ENCODE results near the gene FRAS1.
"Not testable (repeated sequence)": the region's sequence is repeated elsewhere in the genome, so short reads cannot be mapped to it uniquely, and the experiment has no call there.

Gene FRAS1, protein sequence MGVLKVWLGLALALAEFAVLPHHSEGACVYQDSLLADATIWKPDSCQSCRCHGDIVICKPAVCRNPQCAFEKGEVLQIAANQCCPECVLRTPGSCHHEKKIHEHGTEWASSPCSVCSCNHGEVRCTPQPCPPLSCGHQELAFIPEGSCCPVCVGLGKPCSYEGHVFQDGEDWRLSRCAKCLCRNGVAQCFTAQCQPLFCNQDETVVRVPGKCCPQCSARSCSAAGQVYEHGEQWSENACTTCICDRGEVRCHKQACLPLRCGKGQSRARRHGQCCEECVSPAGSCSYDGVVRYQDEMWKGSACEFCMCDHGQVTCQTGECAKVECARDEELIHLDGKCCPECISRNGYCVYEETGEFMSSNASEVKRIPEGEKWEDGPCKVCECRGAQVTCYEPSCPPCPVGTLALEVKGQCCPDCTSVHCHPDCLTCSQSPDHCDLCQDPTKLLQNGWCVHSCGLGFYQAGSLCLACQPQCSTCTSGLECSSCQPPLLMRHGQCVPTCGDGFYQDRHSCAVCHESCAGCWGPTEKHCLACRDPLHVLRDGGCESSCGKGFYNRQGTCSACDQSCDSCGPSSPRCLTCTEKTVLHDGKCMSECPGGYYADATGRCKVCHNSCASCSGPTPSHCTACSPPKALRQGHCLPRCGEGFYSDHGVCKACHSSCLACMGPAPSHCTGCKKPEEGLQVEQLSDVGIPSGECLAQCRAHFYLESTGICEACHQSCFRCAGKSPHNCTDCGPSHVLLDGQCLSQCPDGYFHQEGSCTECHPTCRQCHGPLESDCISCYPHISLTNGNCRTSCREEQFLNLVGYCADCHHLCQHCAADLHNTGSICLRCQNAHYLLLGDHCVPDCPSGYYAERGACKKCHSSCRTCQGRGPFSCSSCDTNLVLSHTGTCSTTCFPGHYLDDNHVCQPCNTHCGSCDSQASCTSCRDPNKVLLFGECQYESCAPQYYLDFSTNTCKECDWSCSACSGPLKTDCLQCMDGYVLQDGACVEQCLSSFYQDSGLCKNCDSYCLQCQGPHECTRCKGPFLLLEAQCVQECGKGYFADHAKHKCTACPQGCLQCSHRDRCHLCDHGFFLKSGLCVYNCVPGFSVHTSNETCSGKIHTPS (N-terminal part only)

DNA sequence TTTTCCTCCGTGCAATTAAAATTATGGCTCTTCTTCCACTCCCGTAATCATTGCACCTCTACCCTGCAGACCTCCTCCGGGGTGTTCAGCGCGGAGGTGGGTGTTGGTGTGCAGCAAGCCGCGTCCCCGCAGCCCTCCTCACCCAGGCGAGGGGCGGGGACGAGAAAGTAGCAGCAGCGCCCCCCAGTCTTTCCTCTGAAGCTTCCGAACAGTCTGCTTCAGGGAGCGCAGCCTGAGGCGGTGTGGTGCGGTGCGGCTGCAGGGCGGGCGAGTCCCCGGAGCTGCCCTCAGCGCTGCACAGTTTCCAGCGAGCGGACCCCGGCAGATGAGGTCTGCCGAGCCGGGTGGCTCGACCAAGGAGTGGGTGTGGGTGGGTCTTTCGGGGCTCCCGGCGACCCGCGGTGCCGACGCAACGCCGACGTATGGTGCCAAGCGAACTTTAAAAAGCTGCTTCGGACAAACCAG lies at the start of gene FRAS1:
TSS of gene FRAS1 (plus strand) at position 189 of the 465 bp plus-strand sequence. CDS start 687 bp downstream, outside the sequence.
- DNase-seq: no peak

DNA sequence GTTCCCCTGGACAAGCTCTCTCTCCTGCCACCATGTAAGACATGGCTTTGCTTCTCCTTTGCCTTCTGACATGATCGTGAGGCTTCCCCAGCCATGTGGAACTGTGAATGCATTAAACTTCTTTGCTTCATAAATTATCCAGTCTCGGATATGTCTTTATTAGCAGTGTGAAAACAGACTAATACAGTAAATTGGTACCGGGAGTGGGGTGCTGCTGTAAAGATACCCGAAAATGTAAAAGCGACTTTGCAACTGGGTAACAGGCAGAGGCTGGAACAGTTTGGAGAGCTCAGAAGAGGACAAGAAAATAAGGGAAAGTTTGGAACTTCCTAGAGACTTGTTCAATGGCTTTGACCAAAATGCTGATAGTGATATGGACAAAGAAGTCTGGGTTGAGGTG lies 46.1 kb upstream of the FRAS1 start:
- DNase-seq: not testable (repeated sequence)

DNA sequence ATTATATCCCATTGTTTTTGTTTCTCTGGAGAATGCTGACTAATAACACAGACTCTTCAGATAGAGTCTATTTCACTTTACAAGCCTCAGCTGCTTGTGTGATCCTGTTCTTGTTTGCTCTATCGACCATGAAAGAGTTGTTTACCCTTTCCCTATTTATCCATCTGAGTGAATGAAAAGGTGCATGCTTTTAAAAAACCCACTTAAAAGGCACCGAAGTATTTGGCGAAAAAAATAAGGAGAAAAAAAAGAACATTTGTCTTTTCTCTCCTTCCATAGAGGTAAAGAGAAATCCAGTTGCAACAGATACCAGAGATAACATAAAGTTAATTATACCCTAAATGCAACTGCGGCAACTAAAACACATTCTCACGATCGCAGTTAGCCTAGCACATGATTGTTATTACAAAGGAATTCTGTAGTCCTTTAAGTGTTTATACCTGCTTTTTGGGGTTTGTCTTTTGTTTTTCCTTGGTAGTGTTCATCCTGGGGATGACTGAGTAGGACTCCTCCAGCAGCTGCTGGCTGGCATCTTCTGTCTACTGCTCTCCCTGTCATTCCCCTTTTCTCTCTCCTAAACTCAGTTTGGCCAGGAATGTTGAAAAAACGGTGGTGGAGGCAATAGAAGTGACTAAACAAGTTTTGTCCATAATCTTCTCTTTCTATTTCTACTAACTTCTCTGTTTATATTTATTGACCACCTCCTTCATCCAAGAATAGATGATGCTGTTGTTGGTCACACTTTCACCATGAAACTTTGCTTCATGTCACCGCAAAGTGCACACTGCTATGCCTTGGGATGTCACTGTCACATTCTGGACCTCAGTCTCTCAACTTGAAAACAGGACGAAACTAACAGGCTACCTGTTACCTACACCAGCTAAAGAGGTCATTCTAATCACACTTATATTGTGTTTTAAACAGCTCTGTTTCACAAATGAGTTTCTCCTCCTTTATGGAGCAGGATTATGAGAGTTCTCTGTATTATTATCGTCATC lies 41.9 kb upstream of the FRAS1 start:
- no peak for DNase-seq

DNA sequence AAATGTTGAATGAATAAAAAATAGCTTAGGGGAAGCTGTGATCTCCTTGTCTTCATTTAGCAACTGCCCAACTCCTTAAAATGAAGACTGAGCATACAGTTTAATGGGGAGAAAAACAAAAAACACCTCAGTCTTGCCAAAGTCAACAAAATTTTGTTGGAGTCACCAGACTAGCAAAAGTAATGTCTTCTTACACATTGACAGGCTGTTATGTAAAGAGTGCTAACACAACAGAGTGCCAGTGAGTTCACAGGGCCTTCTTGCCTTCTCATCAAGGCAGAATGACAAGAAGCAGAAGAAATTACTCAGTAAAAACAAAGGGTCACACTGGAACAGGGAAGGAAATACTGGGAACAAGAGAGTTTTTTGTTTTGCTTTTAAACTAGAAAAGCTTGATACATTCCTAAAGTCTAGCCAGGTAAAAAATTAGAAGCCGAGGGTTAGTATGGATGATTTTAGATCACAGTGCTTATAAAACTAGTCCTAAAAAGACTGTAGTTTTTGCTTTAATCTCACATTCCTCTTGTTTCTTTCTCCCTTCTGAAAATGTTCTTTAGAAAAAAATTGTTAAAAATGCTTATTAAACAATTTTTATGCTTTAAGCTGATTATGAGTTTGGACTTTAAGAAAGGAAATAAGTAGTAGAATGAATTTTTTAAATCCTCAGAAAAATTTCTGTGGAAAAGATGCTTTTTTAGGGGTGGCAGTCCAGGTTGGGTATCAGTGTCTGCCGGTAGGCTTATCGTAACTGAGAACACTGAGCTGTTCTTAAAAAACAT lies 38.7 kb upstream of the FRAS1 start:
- DNase-seq: no peak

DNA sequence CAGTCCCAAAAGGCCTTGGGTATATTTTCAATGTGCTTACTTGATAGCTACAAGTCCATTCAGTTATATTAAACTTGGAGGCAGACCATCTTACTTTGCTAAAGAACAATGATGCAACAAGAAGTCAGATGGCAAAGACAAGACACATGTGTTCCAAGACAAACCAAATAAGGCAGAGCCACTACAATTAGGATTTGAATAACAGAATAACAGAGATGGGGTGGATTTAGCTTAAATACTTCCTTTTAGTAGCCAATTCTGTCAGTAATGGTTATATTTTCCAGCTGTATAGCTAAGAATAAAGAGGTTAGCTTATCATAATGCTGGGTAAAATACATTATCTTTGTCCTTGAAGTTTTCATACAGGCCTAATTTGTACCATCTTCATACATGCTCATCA lies 37.7 kb upstream of the FRAS1 start:
- DNase-seq: no peak

DNA sequence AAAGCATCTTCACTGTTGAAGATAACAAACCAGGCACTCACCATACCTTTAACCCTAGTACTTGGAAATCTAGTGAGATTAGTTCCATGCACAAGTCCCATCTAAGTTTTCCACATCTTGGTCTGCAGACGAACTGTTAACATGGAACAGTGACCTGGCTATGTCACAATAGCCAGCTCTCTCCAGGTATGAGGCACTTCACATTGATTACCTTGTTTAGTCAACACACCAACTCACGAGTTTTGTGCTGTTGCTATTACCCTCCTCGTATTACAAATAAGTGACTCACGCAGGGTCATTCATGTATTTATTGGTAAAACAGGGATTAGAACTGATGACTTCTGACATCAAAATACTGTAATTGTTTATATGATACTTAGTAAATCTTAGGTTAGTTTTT lies 36.4 kb upstream of the FRAS1 start:
- DNase-seq: no peak

DNA sequence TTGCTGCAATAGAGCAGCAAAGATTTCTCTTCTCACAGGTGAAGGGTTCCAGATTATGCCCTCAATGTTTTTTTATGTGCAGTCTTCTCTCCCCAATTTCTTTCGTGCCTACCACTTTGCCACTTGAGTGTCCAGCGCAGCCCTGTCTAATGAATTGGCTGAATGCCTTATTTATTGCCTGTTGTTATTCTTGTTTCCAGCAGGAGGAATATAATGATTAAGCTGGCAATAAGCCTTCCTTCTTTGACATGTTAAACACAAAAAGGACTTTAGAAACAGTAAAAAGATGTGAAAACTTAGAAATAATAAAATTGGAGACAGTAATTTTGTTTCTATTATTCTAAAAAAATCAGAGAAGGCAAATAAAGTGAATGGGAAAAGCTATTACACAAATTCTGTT lies 34.6 kb upstream of the FRAS1 start:
- no peak for DNase-seq

DNA sequence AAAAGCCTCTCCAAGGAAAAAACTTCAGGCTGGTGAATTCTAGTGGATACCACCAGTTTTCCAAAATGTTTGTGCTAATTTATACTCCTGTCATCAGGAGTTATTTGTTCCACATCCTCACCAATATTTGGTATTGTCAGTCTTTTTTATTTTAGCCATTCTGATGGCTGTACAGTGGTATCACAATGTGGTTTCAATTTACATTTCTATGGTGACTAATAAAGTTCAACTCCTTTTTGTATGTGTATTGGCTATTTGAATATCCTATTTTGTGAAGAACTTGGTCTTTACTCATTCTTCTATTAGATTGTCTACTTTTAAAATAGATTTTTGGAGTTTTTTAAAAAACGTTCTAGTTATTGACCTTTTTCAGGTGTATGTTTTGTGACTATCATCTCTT lies 33.0 kb upstream of the FRAS1 start:
- no peak for DNase-seq

DNA sequence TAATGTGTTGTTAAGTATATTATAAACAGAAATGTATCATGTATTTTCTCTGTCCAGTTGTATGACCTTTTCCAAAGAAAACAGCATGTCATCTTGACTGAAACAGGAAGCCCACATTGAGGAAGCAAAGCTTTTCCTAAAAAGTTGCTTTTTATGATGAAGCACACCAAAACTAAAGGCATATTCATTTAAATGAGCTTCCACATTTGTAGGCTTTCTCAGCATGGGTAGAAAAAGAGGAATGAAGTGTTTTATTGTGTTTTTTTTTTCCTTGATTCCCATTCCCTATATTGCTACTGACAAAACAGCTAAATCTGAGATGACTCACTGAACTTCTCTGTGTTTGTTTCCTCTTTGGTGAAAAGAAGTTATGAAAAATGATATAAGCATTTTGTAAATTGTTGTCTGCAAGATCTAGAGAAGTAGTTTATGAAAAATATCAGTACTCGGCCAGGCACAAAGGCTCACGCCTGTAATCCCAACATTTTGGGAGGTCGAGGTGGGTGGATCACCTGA lies 32.5 kb upstream of the FRAS1 start:
- no peak for DNase-seq

DNA sequence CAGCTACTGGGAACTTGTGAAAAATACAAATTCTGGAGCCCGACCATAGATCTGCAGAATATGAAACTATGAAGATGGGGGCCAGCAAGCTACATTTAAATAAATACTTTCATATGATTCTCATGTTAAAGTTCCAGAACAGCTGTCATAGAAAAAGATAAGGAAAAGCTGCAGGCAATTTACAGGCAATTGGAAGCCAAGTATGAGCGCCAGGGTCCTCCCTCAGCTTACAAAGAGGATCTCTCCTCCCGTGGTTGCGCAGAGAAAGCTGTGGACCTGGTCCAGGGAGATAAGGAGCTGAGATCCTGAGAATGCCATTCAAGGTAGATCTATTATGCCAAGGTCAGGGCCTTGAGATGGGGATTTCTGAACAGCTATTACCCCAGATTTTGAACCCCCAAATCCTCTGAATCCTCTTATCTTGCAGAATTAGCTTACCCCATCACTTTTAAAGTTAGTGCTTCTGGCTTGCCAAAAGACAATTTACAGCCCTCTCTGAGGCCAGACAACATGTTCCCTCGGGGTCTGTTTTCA lies 25.6 kb upstream of the FRAS1 start:
- DNase-seq: no peak

DNA sequence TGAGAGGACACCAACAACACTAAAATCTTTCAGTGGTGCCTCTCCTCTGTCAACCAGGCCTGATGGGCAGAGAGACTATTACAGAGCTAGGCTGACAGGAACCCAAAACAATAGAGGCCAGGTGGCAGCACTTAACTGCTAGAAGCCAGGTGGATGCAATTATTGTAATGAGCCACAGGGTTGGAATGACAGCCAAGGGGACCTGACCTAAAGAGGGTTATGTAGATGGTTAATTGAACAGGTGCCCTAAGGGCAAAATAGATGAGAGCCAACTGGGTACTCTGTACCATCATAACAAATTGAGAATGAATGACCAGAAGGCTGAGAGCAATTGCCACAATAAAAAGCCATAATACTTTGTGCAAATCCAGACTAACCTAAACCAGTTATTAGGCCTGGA lies 24.7 kb upstream of the FRAS1 start:
- DNase-seq: no peak

DNA sequence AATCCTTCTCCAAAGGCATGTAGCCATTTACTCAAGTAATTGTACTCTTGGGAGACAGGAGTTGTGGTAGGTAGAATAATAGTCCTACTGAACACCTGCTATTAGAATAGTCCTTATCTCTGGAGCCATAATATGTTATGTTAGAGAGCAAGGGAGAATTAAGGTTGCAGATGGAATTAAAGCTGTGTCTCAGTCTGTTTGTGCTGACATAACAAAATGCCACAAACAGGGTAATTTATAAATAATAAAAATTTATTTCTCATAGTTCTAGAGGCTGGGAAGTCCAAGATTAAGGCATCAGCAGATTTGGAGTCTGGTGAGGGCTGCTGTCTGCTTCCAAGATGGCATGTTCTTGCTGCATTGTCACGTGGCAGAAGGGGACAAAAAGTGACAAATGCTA lies 24.2 kb upstream of the FRAS1 start:
- no peak for DNase-seq

DNA sequence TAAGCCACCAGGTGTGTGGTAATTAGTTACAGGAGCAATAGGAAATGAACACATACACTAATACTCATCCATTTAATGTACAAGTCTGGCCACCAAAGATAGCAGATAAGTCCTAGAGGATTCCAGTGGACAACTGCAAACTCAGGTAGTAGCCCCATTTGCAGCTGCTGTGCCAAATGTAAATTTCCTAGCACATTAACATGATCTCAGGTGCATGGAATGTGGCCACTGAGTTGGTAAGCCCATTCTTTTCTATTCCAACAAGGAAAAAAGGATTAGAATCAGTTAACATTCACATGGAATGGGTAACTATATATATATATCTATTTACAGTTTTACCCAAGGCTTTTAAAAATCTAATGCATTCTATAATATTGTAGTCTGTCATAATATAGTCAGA lies 23.3 kb upstream of the FRAS1 start:
- no peak for DNase-seq

DNA sequence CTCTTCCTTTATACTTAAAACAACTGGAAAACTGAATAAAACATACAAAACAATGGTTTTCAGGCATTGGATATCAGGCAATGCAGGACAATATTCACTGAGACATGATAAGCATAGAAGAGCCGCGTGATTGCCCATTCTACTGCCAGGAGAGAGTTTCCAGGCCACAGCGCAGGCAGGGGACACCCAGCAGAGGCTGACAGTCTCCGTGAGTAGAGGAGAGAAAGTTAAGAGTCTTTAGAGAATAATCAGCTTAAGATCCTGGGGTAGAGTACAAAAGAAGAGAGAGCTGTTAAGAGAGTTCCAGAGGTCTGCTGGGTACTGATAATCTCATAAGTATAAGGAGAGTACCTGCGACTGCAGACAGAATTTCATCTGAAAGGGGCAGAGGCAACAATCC lies 18.4 kb upstream of the FRAS1 start:
- no peak for DNase-seq

DNA sequence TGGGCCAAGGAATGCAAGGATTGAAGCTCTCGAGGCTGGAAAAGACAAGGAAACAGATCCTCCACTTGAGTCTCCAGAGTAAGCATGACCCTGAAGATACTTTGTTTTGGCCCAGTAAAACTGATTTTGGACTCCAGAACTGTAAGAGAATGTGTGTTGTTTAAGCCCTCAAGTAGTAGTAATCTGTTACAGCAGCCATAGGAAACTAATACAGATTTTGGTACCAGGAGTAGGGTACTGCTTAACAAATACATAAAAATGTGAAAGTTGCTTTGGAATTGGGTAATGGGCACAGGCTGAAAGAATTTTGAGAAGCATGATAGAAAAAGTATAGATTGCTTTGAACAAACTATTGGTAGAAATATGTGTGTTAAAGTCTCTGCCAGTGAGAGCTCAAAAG lies 17.4 kb upstream of the FRAS1 start:
- no peak for DNase-seq

DNA sequence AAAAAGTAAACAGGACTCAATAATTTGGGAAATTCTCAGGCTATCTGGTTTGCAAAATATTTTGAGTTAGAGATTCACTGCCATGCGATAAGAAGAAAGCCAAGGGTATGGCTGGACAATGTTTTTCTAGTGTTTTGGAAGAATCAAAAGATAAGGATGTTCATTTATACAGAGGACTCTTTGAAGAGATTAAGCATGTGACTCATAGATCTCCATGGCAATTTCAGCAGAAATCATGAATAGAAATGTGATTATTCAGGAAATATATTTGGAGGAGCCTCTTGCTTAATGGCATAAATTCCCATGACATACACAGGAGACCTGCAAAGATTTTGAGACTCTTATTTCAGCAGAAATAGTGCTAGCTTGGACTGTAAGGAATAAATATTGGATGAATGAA lies 16.7 kb upstream of the FRAS1 start:
- no peak for DNase-seq

DNA sequence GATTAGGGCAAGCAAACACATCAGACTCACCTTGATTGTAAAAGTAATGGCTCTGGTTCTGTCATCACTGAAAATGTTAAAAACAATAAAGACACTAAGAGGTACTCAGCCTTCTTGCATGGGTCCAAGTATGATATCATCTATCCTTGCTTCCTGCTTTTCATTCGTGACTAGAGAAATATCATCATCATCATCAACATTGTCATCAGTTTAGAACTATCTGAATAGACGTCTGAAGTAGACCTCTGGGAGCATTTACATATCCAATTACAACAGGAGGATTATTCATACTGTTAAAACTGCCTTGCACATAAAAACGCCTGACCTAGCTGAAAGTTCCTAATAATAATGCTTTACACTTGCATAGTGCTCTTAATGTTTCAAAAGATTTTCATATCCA lies 9.8 kb upstream of the FRAS1 start:
- DNase-seq: no peak

DNA sequence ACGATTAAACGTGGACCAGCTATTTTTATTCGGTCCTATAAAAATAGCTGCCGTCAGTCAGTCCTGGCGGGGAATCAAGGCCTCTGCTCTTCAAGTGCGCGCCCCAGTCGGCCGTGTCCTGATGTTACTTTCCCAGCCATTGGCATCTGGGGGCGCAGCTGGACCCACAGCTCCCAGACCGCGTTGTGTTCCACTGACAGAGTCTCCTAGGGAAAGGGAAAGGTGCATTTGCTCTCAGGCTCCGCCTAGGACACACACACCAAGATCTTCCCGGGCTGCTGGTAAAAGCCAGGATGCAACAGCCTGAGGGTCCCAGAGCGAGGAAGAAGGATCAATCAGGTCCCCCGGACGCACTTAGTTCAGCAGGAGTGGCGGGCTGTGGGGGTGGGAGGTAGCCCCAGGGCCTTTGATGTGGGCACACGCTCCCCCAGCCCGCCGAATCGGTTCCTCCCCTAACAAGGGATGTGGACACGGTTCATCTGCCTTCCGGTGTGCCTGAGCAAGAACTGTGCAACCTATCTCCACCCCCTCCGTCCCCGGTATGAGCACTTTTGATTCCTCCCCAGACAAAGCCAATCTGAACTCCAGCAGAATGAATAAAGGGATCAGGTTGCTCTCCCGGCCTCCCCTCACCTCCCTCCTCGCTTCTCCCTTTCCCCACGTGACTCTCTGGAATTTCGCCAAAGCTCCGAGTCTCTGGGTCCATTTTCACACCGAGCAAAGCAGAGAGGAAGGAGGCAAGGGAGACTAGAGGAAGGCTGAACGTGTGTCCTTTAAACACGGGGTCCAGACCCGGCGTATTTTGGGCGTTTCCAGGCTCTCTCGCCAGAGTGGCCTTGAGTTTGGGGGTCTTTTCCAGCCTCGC lies 626 bp upstream of the FRAS1 start:
- DNase-seq: no peak

DNA sequence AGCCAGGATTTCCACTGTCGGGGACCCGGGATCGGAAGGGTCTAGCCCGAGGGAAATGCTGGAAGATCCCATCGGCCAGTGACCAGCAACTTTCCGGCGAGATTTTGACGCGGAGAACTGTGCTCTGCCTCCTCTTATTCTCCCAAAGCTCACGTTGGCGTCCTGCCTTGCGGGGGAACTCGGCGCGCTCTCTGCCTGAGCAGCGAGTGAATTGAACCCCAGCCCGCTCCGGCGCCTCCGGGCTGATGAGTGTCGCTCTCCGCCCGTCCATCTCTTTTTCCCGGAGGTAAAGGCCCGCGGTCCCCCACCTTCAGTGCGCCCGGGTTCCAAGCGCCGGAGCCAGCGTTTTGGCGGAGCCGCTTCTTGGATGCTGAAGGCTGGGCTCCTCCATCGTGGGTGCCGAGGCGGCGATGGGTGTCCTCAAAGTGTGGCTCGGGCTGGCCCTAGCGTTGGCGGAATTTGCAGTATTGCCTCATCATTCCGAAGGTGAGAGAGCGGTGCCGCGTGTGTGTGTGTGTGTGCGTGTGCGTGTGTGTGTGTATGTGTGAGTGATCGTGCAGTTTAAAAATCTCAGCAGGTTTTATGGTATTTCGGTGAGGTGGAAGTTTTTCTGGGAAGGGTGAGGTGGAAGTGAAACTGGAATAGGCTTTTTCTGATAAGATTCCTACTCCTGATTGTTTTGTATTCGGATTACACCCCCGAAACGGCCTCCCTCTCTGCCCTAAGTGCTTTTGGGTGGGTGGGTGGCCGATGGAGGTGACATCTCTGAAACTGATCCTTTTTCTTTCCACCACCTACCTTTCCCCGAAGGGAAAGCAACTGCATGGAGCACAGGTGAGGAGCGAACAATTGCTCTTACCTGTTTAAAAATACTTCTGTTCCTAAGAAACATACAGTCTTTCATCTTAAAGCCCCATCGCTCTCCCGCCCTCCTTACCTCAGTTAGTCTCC lies 752 bp downstream of the FRAS1 start:
- DNase-seq: no peak
